Iris pigment epithelial cell (primary cell): Measurements from ENCODE around the gene CACNA1G.

Experiments used
- DNase-seq: peaks from one replicate; pipeline ENCODE4 v3.0.0-alpha.2; 2011; ENCODE audit warnings: low read depth

The CACNA1G gene

DNA sequence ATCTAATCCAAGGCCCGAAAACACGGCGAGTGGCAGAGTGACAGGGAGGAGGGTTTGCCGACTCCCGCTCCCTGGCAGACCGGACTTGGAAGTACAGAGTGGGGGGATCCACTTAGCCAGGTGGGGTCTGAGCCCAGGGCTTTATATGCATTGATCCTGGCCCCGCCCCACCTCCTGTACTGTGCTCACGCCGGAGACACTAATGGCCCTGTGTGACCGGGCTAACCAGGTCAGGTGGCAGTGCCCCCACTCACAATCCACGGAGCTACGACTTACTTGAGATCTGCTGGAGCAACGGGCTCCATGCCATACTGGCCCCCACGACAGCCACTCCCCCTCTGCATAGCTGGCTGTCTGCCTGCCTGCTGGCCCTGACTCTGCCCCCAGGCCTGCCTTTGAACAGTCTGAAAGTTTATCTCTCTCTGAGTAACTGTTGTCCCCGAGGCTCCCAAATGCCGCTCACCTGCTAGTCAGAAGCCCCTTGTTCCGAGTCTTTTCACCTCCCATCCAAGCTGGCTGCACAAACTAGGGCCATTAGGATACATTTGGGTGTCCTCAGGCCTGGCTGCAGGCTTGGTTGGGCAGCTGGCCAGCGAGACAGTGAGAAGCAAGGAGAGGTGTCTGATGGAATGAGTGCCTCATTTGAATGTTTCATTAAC, 28.0 kb downstream of the CACNA1G start:
- DNase-seq, result no peak

DNA sequence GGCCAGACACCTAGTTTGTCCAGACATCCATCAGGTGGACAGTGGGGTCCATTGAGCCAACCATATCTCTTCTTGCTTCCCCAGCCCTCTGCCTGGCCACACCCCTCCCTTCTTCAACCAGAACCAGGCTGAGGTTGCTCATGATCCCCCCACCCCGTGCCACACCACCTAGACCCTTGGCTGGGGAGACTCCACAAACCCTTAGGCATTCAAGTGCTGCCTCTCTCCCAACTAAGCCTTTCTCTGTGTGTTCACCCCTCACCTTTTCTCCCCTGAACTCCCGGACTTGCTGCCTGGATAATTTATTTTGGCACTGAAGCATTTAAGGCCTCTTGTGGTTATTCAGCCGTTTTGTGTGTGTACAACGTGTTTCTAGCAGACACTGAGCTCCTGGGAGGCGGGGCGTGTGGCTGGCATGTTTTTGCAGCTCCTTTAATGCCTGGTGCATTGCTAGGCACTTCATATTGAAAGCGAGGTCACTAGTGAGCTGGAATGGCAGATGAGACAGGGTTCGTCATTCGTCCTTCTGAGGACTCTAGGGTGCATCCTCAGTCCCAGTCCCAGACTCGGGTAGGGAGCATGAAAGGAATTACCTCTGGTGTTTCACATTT, 28.7 kb downstream of the CACNA1G start:
- DNase-seq, result peak; percentile 34

DNA sequence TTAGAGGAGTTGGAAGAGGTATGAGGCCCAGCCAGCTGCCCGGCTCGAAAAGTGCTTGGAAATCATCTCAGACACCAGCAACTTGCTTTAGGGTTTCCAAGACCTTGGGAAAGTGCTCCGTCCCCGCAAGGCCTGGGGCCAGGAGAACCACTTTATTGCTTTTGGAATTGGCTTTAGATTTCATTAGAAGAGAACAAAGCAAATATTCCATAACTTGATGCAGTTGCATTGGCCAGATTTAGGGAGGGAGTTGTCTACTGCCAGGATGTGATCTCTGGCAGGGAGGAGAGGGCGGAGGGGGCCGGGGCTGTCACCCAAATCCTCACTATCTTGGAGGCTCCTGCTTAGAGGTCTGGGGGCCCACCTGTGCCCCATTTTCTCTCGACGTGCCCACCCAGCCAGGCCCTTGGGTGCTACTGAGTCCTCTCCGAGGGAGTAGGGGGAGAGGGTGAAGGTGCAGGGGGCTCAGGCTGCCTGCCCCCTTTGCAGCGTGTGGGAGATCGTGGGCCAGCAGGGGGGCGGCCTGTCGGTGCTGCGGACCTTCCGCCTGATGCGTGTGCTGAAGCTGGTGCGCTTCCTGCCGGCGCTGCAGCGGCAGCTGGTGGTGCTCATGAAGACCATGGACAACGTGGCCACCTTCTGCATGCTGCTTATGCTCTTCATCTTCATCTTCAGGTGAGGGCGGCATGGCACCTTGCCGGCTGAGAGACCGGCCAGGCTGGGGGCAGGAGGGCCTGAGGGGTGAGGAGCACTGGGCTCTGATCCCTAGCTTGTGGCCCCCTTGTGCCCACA, 30.6 kb downstream of the CACNA1G start:
- DNase-seq, result no peak

DNA sequence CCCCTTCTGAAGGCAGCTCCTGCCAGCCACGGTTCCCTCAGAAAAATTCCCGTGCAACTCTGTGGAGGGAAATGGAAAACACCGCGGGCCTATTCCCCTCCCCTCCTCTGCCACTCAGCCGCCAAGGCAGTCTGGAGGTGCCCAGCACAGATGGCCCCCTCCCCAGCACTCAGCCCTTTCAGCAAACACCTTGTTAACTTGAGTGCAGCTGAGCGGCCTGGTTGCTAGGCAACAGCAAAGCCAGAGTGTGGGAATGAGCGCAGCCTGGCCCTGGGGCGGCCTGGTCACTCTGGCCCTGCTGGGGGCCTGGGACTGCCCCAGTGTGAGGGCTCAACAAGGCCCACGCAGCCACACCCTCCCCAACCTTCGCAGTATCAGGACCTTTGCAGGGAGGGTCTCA, 32.8 kb downstream of the CACNA1G start:
- no peak for DNase-seq

DNA sequence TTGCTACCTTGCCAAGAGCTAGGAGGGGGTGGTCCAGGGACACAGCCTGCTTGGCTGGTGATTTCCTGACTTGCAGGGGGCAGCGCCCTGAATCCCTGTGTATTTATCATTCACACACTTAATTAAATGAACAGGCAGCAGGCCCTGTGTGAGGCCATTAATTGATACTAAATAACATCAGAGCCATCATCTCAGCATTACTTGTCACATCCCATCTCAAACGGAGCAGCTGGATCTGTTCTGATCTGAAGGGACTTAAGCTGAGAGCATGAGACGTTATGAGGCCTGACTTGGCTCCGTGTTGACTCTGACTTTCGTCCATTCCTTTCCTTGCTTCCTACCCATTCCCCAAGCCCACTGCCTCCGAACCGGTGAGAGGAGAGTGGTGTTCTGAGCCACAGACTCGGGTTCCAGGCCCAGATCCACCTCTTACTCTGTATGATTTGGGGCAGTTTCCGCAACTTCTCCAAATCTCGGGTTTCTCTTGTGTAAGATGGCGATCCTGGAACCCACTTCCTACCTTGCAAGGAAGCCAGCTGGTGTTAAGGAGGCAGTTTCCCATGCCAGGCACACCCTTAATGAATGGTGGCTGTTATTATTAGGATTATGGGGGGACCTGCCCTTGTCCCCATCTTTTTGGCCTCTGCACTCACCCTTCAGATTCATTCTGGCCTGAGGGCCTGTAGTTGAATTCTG, 33.8 kb downstream of the CACNA1G start:
- DNase-seq, result no peak

DNA sequence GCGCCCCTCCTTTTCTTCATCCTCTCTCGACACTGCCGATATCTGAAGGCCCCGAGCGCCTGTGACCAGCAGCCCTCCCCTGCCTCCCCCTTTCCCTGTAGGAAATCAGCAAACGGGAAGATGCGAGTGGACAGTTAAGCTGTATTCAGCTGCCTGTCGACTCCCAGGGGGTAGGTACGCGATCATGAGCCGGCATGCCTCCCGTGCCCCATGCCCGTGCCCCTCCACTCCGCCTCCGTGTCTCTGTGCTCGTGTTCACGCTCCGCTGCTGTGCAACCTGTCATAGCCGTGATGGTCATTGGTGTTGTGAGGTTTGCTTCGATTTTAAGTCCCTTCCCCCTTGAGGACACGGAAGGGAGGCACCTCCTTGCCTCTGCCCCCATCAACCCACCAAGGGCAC, 34.4 kb downstream of the CACNA1G start:
- no peak for DNase-seq

DNA sequence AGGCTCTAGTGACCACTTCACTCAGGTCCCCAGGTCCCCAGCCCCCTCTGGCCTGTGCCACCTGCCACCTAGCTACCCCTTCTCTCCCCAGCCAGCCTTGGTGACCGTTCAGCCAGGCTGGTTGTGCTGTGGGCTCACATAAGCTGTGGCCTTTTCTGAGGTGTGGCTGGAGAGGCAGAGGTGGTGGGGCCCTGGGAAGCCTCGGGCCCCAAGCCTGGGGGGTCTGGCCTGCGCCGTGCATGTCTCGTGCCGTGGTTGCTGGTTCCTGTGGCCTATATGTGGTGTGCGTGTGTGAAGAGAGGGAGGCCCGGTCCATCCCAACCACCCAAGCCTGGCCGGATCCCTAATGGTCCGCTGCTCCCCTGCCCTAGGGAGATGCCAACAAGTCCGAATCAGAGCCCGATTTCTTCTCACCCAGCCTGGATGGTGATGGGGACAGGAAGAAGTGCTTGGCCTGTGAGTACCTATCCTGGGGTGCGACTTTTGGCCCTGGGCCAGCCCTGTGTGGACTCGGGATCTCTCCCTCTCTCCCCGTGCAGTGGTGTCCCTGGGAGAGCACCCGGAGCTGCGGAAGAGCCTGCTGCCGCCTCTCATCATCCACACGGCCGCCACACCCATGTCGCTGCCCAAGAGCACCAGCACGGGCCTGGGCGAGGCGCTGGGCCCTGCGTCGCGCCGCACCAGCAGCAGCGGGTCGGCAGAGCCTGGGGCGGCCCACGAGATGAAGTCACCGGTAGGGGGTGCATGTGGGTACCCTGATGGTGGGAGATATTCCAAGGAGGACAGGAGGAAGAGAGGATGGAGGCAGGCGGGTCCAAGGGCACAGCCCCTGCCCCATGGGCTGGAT, 35.9 kb downstream of the CACNA1G start:
- DNase-seq, result no peak

DNA sequence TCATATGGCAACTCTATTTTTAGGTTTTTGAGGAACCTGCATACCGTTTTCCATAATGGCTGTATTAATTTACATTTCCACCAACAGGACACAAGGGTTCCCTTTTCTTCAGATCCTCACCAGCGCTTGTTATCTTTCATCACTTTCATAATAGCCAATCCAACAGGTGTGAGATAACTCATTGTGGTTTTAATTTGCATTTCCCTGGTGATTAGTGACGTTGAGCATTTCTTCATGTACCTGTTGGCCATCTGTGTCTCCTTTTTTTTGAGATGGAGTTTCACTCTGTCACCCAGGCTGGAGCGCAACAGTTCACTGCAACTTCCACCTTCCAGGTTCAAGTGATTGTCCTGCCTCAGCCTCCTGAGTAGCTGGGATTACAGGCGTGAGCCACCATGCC, 38.0 kb downstream of the CACNA1G start:
- no peak for DNase-seq

DNA sequence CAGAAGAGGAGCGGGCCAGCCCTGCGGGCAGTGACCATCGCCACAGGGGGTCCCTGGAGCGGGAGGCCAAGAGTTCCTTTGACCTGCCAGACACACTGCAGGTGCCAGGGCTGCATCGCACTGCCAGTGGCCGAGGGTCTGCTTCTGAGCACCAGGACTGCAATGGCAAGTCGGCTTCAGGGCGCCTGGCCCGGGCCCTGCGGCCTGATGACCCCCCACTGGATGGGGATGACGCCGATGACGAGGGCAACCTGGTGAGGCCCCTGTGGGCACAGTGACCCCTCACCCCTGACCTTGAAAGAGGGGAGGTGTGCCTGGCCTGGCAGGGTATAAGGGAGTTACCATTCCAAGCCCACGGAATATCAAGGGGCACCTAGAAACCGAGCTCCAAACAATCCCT, 39.1 kb downstream of the CACNA1G start:
- DNase-seq, result no peak

DNA sequence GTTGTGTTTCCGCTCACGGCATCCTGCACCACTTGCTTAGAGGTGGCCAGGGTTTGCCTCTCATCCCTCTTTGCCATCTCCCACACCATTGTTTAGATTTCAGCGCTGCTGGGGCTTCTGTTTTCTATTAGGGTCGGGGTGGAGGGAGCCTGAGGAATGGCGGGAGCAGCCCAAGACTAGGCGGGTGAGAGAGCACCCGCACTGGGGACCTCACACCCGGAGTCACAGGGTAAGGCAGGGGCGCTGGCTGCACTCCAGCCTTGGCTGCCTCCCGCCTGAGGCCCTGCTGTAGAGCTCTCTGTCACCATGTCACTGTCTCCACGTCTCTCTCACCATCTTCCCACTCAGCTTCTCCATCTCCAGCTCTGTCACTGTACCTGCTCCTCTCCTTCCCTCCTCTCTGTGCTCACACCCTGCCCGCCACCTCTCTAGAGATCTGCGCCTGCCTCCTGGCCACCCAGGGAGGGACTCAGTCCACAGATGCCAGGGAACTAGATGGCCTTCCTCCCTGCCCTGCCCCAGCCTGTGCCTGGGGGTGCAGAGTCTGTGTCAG, 41.4 kb downstream of the CACNA1G start:
- DNase-seq, result no peak

DNA sequence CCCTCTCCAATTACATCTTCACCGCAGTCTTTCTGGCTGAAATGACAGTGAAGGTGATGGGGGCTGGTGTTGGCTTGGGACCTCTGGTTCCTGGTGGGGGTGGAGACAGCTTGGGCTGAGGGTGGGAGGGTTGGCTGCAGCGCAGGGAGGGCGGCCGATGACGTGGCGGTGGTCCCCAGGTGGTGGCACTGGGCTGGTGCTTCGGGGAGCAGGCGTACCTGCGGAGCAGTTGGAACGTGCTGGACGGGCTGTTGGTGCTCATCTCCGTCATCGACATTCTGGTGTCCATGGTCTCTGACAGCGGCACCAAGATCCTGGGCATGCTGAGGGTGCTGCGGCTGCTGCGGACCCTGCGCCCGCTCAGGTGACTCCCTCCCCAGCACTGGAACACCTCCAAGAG, 42.3 kb downstream of the CACNA1G start:
- no peak for DNase-seq

DNA sequence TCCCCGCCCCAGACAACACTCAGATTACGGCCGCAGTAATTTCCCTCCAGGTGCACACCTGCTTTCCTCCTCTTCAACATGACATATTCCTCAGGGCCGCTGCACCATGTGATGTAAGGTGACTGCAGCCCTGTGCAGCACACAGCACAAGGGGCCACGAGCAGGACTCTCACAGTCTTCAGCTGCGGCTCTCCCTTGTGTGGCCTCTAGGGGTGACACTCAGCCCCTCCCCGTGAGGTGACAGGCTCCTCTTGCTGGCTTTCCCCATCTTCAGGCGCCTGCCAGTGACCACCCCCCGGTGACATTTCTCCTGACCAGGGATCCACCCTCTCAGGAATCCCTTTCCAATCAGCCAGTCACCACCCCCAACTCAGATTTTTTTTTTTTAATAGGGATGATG, 42.8 kb downstream of the CACNA1G start:
- no peak for DNase-seq

DNA sequence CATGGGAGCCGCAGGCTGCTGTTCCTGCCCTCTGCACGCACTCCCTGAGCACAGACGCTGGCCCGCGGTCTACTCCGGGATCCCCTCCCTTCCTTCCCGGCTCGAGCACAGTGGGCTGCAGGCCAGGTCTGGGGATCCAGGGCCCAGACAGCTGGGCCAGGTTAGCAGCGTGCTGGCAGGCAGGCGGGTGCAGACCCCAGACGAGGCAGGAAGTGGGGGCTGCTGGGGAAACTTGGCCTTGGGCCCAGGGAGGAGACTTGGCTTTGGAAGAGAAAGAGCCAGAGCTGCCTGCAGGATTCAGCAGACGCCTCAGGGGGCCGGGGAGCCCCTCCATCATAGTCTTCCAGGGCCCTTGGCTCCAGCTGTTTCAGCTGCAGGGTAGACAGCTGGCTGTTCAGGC, 44.0 kb downstream of the CACNA1G start:
- peak; percentile 26 for DNase-seq

DNA sequence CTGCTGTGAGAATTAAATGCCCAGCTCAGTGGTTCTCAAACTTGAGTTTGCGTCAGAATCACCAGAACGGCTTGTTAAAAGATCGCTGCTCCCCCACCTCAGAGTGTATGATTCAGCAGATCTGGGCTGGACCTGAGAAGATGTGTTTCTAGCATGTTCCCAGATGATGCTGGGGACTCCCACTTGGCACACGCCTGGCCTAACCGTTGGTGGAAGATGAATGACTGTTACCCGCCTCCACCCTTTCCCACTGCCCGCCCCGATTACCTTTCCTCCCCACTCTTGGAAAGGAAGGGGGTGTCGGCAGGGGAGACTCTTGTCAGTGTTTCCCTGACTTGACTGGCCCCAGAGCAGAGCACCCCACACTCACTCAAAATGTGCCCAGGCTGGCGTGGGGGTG, 44.9 kb downstream of the CACNA1G start:
- DNase-seq, result no peak

DNA sequence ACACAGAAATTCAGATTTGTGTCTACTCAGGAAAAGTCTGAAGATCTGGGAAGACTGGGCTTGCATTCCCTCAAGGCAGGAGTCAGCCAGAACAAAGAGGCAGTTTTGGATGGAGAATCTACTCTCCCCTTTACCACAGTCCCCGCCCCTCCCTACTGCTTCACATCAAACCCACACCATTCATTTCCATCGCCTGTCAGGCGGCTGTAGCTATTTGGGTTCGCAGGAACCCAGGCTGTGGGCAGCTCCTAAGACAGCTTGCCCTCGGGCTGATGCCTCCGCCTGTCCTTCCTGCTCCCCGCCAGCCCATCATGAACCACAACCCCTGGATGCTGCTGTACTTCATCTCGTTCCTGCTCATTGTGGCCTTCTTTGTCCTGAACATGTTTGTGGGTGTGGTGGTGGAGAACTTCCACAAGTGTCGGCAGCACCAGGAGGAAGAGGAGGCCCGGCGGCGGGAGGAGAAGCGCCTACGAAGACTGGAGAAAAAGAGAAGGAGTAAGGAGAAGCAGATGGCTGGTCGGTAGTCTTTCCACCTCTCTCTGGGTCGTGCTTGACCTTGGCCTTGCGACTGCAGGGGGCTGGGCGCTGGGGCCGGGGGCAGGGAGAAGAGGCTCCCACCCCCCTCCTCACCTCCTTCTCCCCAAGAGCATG, 47.1 kb downstream of the CACNA1G start:
- no peak for DNase-seq

DNA sequence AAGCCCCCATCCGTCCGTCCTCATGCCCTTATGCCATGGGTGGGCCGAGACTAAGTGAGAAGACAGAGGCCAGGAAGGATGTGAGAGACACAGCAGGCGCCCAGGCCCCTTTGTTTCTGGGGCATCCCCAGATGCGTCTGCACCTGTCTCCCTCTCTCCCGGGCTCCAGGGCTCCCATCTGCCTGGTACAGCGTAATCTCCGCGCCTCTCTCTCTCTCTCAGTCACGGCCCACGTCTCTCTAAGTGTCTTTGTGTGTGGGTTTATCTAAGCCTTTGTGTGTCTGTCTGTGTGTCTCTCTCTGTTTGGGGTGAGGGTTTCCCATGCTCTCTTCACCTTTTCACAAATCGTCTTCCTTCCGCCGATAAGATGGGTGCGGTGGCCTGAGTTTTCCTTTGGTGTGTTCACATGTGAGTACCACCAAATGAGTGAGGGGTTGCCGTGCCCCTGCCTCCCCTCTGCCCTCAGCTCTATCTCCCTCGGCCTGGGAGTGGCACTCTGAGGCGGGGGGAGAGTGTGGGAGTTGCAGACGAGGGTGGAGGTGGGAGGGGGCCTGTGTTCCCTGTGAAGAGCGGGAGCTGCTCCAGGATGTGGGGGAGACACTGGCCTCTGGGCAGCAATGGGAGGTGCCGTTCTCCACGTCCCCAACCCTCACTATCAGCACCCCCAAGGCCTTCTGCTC, 48.3 kb downstream of the CACNA1G start:
- DNase-seq, result no peak

DNA sequence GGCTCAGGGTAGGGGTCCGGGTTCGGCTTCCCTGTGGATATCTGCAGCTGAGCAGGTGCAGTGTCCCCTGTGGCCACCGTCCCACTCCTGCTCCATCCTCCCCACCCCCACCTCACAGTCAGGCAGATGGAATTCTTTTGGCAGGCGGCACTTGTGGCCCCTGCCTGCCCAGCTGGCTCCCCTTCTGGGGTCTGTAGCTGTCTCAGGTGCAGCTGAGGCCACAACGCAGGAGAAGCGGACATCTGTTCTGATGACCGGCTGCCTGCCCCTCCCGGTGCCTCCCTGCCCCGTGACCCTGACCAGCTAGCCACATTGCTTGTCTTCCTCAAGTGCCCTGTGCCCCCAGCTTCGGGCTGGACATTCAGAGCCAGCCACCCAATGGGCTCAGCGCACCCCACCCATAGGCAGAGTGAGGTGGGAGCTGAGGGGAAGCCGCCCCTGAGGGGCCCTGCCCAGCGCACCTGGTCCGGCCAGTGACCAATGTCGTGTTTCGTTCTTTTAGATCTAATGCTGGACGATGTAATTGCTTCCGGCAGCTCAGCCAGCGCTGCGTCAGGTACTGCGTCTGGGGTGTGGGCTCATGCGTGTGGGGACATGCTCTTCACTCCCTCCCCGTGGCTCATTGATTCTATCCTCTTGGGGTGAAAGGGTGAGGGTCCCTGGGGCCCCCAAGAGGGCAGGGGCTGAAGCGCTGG, 49.0 kb downstream of the CACNA1G start:
- DNase-seq, result no peak

DNA sequence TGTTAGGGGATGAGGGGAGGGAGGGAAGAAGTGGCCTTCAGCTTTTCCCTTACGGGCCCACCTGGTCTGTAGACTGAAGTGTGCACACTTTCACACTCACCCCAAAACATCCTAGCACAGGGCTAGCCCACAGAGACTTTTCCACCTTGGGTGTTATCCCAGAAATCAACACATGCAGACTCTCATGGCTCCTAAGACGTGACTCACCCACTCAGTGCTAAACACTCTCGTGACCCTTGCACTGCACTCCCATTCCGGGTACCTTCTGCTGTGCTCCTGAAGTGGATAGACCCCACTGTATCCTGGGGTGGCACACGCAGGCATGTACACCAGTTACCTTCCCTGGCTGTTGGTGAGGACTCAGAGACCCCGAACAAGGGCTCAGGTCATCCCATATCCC, 51.1 kb downstream of the CACNA1G start:
- DNase-seq, result peak; percentile 25

DNA sequence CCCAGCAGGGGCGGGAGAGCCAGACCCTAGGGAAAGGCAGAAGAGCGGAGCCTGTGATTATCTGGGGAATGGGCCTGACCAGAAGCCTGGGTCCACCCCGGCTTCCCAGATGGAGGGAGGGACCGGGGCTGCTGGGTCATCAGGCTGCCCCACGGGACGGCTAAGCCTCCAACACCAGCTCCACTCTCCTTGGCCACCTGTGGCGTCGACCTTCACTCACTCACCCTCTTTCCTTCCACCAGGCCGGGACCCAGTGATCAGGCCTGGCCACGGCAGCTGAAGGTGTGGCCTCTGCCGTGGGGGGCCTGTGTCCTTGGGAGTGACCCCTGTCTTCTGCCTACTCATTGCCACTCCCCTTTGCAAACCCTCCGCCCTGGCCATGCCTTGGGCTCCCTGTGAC, 51.8 kb downstream of the CACNA1G start:
- no peak for DNase-seq
